ENCODE results near the gene ADPRM. TPM values are rescaled to one million over a fixed set of nuclear protein-coding genes. Genes with fewer than 3 reads are reported as not detected.
"Not testable (repeated sequence)": the region's sequence is repeated elsewhere in the genome, so short reads cannot be mapped to it uniquely, and the experiment has no call there.

The ADPRM gene
- total RNA-seq, 1 donor from 2014 or later, result 7.9 TPM

DNA sequence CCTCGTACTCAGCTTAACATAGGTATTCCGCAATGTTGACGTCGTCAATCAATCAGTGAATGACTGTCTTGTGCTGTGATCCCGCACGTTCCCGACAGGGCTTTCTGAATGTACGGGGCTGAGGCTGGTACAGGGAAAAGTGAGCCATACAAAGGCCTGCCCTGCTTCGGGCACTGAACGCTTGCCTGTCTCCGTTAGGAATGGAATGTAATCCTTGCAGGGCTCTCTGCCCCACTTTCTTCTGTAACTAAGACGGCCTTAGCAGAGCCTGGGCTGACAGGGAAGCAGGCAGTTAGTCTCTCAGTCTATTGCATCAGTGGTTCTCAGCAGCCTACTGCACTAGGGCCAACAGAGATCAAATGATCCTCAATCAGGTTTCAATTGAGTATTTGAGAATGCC is 24.1 kb upstream of the ADPRM start:
- Mint-ChIP-seq H3K27me3 (ENCODE audit: unreplicated experiment) (peaks cover 2% of the 10 kb centered on the region), H3K4me1 (ENCODE audit: low read depth, unreplicated experiment) (peaks cover 2% of the 10 kb centered on the region), H3K27ac (ENCODE audit: unreplicated experiment) (no peak overlapping the region), H3K4me3 (ENCODE audit: unreplicated experiment) (no peak overlapping the region), H3K36me3 (ENCODE audit: unreplicated experiment) (no peaks in the 10 kb centered on the region), H3K9me3 (ENCODE audit: unreplicated experiment) (peaks cover 4% of the 10 kb centered on the region)
- no peak for DNase-seq
- TF ChIP-seq, protein P1, sequence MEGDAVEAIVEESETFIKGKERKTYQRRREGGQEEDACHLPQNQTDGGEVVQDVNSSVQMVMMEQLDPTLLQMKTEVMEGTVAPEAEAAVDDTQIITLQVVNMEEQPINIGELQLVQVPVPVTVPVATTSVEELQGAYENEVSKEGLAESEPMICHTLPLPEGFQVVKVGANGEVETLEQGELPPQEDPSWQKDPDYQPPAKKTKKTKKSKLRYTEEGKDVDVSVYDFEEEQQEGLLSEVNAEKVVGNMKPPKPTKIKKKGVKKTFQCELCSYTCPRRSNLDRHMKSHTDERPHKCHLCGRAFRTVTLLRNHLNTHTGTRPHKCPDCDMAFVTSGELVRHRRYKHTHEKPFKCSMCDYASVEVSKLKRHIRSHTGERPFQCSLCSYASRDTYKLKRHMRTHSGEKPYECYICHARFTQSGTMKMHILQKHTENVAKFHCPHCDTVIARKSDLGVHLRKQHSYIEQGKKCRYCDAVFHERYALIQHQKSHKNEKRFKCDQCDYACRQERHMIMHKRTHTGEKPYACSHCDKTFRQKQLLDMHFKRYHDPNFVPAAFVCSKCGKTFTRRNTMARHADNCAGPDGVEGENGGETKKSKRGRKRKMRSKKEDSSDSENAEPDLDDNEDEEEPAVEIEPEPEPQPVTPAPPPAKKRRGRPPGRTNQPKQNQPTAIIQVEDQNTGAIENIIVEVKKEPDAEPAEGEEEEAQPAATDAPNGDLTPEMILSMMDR (IDR thresholded peaks at IDR 0.05; ENCODE audit: partially characterized antibody, unreplicated experiment), result no peak

GRCh38 chr17:10674704-10675103 is 22.7 kb upstream of the ADPRM start:
- Mint-ChIP-seq H3K4me1 (ENCODE audit: low read depth, unreplicated experiment) (peaks cover 2% of the 10 kb centered on the region), H3K9me3 (ENCODE audit: unreplicated experiment) (peaks cover 4% of the 10 kb centered on the region), H3K4me3 (ENCODE audit: unreplicated experiment) (no peak overlapping the region), H3K36me3 (ENCODE audit: unreplicated experiment) (no peaks in the 10 kb centered on the region), H3K27ac (ENCODE audit: unreplicated experiment) (no peak overlapping the region), H3K27me3 (ENCODE audit: unreplicated experiment) (peaks cover 2% of the 10 kb centered on the region)
- DNase-seq, result no peak
- TF ChIP-seq, protein P1 (IDR thresholded peaks at IDR 0.05; ENCODE audit: partially characterized antibody, unreplicated experiment), result no peak

DNA sequence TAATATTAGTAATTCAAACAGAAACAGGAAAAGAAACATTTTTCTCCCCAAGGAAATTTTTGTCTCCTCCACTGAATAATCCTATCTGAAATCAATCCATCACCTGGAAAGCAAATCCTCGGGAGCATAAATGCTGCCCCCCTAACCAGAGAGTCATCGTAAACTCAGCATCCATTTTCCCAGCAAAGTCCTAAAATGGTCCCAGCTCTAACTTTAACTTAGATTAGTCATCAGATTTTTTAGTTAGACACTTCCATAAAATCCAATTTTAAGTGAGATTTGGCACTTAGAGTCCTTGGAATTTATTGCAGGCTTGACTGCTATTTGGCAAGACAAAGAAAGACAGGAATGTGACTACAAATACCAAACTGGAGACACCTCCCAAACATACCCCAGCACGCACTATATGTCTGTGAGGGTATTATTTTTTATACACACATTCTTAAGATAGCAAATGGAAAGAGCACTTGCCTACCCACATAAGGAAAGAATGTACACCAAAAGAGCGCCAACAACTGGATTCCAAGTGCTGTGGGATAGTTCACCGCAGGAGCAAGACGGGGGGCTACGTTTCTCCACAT is 15.4 kb upstream of the ADPRM start:
- Mint-ChIP-seq H3K9me3 (ENCODE audit: unreplicated experiment) (no peaks in the 10 kb centered on the region), H3K27ac (ENCODE audit: unreplicated experiment) (no peak overlapping the region), H3K36me3 (ENCODE audit: unreplicated experiment) (no peaks in the 10 kb centered on the region), H3K27me3 (ENCODE audit: unreplicated experiment) (no peaks in the 10 kb centered on the region), H3K4me1 (ENCODE audit: low read depth, unreplicated experiment) (no peaks in the 10 kb centered on the region), H3K4me3 (ENCODE audit: unreplicated experiment) (no peak overlapping the region)
- no peak for DNase-seq
- TF ChIP-seq, protein P1 (IDR thresholded peaks at IDR 0.05; ENCODE audit: partially characterized antibody, unreplicated experiment), result no peak

GRCh38 chr17:10683853-10684252 is 13.5 kb upstream of the ADPRM start:
- DNase-seq, result no peak
- Mint-ChIP-seq H3K27ac (ENCODE audit: unreplicated experiment) (no peak overlapping the region), H3K4me3 (ENCODE audit: unreplicated experiment) (no peak overlapping the region), H3K9me3 (ENCODE audit: unreplicated experiment) (no peaks in the 10 kb centered on the region), H3K36me3 (ENCODE audit: unreplicated experiment) (no peaks in the 10 kb centered on the region), H3K27me3 (ENCODE audit: unreplicated experiment) (no peaks in the 10 kb centered on the region), H3K4me1 (ENCODE audit: low read depth, unreplicated experiment) (no peaks in the 10 kb centered on the region)
- TF ChIP-seq, protein P1 (IDR thresholded peaks at IDR 0.05; ENCODE audit: partially characterized antibody, unreplicated experiment), result peak; percentile 75

DNA sequence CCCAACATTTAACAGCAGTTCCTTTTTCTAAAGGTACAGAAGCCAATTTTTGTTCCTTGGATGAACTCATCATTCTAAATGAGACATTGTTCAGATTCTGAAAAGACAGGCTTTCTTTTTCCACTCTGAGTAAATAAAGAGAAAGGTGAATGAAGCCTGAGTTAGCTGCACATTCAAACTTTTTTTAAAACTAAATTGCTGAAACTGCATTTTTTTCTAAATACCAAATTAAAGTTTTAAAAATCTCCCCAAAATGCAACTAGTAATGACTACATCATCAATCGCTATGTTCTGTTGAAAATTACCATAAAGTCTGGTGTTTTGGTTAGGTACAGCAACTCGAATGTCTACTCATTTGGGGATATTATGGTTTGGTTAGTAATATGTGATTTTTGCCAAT is 9.9 kb upstream of the ADPRM start:
- Mint-ChIP-seq H3K4me1 (ENCODE audit: low read depth, unreplicated experiment) (no peaks in the 10 kb centered on the region), H3K9me3 (ENCODE audit: unreplicated experiment) (no peaks in the 10 kb centered on the region), H3K27ac (ENCODE audit: unreplicated experiment) (no peak overlapping the region), H3K27me3 (ENCODE audit: unreplicated experiment) (no peaks in the 10 kb centered on the region), H3K36me3 (ENCODE audit: unreplicated experiment) (no peaks in the 10 kb centered on the region), H3K4me3 (ENCODE audit: unreplicated experiment) (no peak overlapping the region)
- TF ChIP-seq, protein P1 (IDR thresholded peaks at IDR 0.05; ENCODE audit: partially characterized antibody, unreplicated experiment), result no peak
- no peak for DNase-seq

DNA sequence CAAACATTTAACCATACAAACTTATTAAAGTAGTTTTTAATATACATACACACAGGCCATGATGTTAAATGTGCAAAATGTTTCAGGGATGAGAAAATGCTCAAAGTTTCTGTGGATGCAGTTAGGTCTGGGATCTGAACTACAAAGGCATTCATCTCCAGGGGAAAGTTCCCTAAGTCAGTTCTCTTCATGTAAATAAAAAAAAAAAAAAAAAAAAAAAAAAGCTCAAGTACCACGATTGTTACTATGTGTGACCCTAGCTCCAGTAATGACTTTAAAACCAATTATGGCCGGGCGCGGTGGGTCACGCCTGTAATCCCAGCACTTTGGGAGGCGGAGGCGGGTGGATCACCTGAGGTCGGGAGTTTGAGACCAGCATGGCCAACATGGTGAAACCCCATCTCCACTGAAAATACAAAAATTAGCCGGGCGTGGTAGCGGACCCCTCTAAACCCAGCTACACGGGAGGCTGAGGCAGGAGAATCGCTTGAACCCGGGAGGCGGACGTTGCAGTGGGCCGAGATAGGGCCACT is 1.5 kb upstream of the ADPRM start:
- not testable (repeated sequence) for H3K27me3 Mint-ChIP-seq (ENCODE audit: unreplicated experiment); H3K9me3 Mint-ChIP-seq (ENCODE audit: unreplicated experiment); H3K36me3 Mint-ChIP-seq (ENCODE audit: unreplicated experiment); DNase-seq; H3K27ac Mint-ChIP-seq (ENCODE audit: unreplicated experiment); H3K4me1 Mint-ChIP-seq (ENCODE audit: low read depth, unreplicated experiment)
- peak overlapping the region; percentile 95 for H3K4me3 Mint-ChIP-seq (ENCODE audit: unreplicated experiment)

All from glutamatergic neuron (in vitro differentiated cells).